ENCODE results near the gene NRSN1.

NRSN1 gene

GRCh38 chr6:24154121-24154520, 28.1 kb downstream of the NRSN1 start:
- no peak for TF ChIP-seq CTCF (IDR thresholded peaks at IDR 0.05)

- TF ChIP-seq CTCF (IDR thresholded peaks at IDR 0.05) = no peak
Measured at GRCh38 chr6:24157886-24158285, 31.9 kb downstream of the NRSN1 start.

DNA sequence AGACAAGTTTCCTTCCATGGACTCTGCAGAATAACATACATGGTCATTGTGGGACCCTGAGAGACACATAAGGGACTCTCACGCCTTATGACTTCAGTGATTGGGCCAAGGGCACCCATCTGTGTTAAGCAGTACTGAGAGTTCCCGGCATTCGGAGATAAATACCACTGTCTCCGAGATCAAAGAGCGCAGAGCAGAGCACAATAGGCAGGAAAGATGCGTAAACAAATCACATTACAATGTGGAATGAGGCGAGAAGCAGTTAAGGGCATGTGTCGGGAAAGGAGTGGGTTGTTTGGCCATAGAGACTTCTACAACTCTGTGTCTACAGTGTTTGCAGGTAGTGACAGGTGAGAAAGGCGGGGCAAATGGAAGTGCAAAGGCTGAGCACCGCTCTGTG, 57.6 kb downstream of the NRSN1 start:
- no peak for TF ChIP-seq CTCF (IDR thresholded peaks at IDR 0.05)

DNA sequence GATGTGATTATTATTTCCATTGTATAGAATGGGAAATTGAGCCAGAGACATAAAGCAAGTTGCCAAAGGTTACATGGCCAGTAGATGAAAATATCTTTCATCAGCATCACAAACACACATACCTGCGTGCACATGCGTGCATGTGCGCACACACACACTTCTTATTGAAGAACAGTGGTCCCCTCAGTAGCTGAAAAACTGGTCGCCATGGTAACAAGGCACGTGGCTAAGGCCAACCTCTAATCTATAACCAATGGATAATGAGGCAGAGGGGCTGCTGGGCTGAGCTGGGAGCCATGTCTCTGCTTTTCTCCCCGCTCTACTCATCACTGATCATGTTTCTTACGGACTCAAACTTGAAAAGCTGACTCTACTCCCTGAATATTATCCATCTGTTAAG, 60.3 kb downstream of the NRSN1 start:
- no peak for TF ChIP-seq CTCF (IDR thresholded peaks at IDR 0.05)

DNA sequence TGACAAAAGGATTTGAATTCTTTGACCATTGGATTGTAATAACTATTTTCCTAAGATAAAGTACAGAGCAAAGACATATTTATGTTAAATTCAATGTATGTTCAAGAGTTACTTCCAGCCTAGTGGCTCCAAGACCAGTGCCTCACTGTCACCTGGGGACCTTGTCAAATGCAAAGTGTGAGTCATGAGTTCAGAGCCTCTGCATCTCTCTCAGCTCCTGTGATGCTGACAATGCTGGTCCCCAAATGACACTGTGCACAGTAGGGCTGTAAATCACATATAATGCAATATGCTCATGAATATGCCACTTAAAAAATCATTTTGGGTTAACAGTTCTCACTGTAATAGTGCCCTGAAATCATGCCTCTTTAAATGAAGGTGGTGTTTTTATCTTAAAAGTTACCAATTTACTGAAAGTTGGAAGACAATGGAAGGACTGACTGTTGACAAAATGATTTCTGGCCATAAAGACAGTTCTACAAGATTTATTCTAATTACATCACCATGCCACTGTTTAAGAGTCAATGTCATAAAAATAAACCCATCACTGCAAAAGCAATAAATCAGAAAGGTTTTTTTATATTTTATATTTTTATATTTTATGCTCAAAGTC, 62.1 kb downstream of the NRSN1 start:
- TF ChIP-seq CTCF (IDR thresholded peaks at IDR 0.05) = no peak

DNA sequence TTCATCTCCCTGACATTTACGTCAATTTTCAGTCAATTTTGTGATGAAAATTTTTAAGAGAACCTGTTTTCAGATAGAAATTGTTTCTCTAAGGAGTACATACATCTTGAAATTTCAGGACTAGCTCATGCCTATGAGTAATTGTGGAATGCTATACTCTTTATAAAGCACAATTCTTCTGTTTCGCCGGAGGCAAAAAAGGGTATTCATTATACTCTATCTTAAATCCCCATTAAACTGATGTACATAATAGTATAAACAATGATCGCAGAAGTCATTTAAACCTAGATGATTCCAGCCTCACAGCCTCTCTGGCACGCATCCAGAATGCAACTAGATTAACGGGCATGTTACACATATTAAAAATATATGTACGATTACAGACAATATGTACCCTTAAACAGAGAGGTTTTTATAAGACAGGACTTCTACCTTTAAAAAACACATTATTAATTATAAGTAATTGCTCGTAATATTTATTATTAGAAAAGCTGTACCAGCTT, 62.6 kb downstream of the NRSN1 start:
- TF ChIP-seq CTCF (IDR thresholded peaks at IDR 0.05) = no peak

- no peak for TF ChIP-seq CTCF (IDR thresholded peaks at IDR 0.05)
Measured at GRCh38 chr6:24191346-24191745, 65.3 kb downstream of the NRSN1 start.

GRCh38 chr6:24193364-24193763, 67.3 kb downstream of the NRSN1 start:
- TF ChIP-seq CTCF (IDR thresholded peaks at IDR 0.05) = no peak

All from LNCAP (cell line).